WTC11 (cell line): ENCODE measurements around the gene SALL4. TPM values are rescaled to one million over a fixed set of nuclear protein-coding genes. Genes with fewer than 3 reads are reported as not detected.

Source experiments
- ATAC-seq: fragments of 200-7000 bp; cut with Tn5 transposase; 2 replicates; pipeline ENCODE4 v1.10.0; 2021; ENCODE audit warnings: mild to moderate bottlenecking, moderate library complexity
- CTCF ChIA-PET: fragments of 300-600 bp; sonication (Branson Sonifier 250); formaldehyde crosslinking; loops from one replicate; lab custom pipeline; 2021; ENCODE audit warnings: antibody characterized with exemption; lab: Charles Lee
- POLR2A ChIA-PET: fragments of 350-600 bp; sonication (Branson Sonifier 250); formaldehyde crosslinking; loops from one replicate; lab custom pipeline; 2021; ENCODE audit warnings: antibody characterized with exemption; lab: Charles Lee
- DNase-seq: peaks from one replicate; pipeline ENCODE4 v3.0.0; 2021; ENCODE audit warnings: low spot score
- H3K27ac Mint-ChIP-seq: 2 replicates; pipeline ENCODE4 v1.8.0; 2021; ENCODE audit warnings: mixed read lengths
- H3K27me3 Mint-ChIP-seq: 2 replicates; pipeline ENCODE4 v1.8.0; 2021; ENCODE audit warnings: low read depth, mild to moderate bottlenecking, moderate library complexity, mixed read lengths
- H3K36me3 Mint-ChIP-seq: 2 replicates; pipeline ENCODE4 v1.8.0; 2021; ENCODE audit warnings: mixed read lengths
- H3K4me1 Mint-ChIP-seq: 2 replicates; pipeline ENCODE4 v1.8.0; 2022; ENCODE audit warnings: mixed read lengths
- H3K4me3 Mint-ChIP-seq: 2 replicates; pipeline ENCODE4 v1.8.0; 2021; ENCODE audit warnings: mild to moderate bottlenecking, moderate library complexity, mixed read lengths
- H3K9me3 Mint-ChIP-seq: 2 replicates; pipeline ENCODE4 v1.8.0; 2021; ENCODE audit warnings: mixed read lengths
- ATF1 ChIP-seq: sonication (generic); formaldehyde crosslinking; IDR thresholded peaks from 2 replicates; pipeline ENCODE4 v1.8.1; 2023; ENCODE audit warnings: mild to moderate bottlenecking, moderate library complexity, missing genetic modification reagents
- CDX4 ChIP-seq: fragments of 250-450 bp; sonication (Bioruptor Pico); IDR thresholded peaks from 2 replicates; pipeline ENCODE4 v1.9.0; 2021; ENCODE audit warnings: moderate library complexity, mild to moderate bottlenecking, inconsistent platforms, borderline replicate concordance
- CREM ChIP-seq: sonication (generic); formaldehyde crosslinking; IDR thresholded peaks from 2 replicates; pipeline ENCODE4 v1.8.1; 2022; ENCODE audit warnings: mild to moderate bottlenecking, missing genetic modification reagents, moderate library complexity
- FOXK1 ChIP-seq: sonication (generic); formaldehyde crosslinking; IDR thresholded peaks from 2 replicates; pipeline ENCODE4 v1.8.0; 2022; ENCODE audit warnings: mild to moderate bottlenecking, moderate library complexity, missing genetic modification reagents
- FOXP1 ChIP-seq: sonication (generic); formaldehyde crosslinking; IDR thresholded peaks from 2 replicates; pipeline ENCODE4 v1.8.0; 2022; ENCODE audit warnings: missing genetic modification reagents, mild to moderate bottlenecking, moderate library complexity, borderline replicate concordance
- FOXP4 ChIP-seq: sonication (generic); formaldehyde crosslinking; IDR thresholded peaks from 2 replicates; pipeline ENCODE4 v1.8.0; 2022; ENCODE audit warnings: mild to moderate bottlenecking, missing genetic modification reagents
- HMGA2 ChIP-seq: fragments of 250-450 bp; sonication (Bioruptor Pico); IDR thresholded peaks from 2 replicates; pipeline ENCODE4 v1.4.0; 2021; ENCODE audit warnings: mild to moderate bottlenecking, moderate library complexity
- JAZF1 ChIP-seq: fragments of 250-450 bp; sonication (Bioruptor Pico); IDR thresholded peaks from 2 replicates; pipeline ENCODE4 v1.9.0; 2021; ENCODE audit warnings: moderate library complexity, mild to moderate bottlenecking, inconsistent platforms
- NFYB ChIP-seq: sonication (generic); formaldehyde crosslinking; conservative IDR thresholded peaks from 2 replicates; pipeline ENCODE4 v1.8.0; 2022; ENCODE audit warnings: low read depth, missing genetic modification reagents
- NR3C1 ChIP-seq: sonication (generic); formaldehyde crosslinking; conservative IDR thresholded peaks from 2 replicates; pipeline ENCODE4 v1.8.1; 2023; ENCODE audit warnings: low read depth, mild to moderate bottlenecking, missing genetic modification reagents
- PRRX2 ChIP-seq: fragments of 250-450 bp; sonication (Bioruptor Pico); IDR thresholded peaks from 2 replicates; pipeline ENCODE4 v1.8.0; 2021; ENCODE audit warnings: mild to moderate bottlenecking
- RELA ChIP-seq: sonication (generic); formaldehyde crosslinking; IDR thresholded peaks from 2 replicates; pipeline ENCODE4 v1.8.1; 2022; ENCODE audit warnings: missing genetic modification reagents, mild to moderate bottlenecking, borderline replicate concordance
- SMAD3 ChIP-seq: sonication (generic); formaldehyde crosslinking; IDR thresholded peaks from 2 replicates; pipeline ENCODE4 v1.8.0; 2022; ENCODE audit warnings: missing genetic modification reagents, mild to moderate bottlenecking, borderline replicate concordance
- STAT6 ChIP-seq: sonication (generic); formaldehyde crosslinking; conservative IDR thresholded peaks from 2 replicates; pipeline ENCODE4 v1.8.1; 2023; ENCODE audit warnings: mild to moderate bottlenecking, low read depth, missing genetic modification reagents, moderate library complexity
- USF2 ChIP-seq: sonication (generic); formaldehyde crosslinking; IDR thresholded peaks from 2 replicates; pipeline ENCODE4 v1.8.1; 2023; ENCODE audit warnings: mild to moderate bottlenecking, missing genetic modification reagents, moderate library complexity
- ZNF138 ChIP-seq: sonication (generic); formaldehyde crosslinking; conservative IDR thresholded peaks from 2 replicates; pipeline ENCODE4 v1.8.1; 2022; ENCODE audit warnings: mild to moderate bottlenecking, moderate library complexity, missing genetic modification reagents
- ZNF416 ChIP-seq: fragments of 250-450 bp; sonication (Bioruptor Pico); IDR thresholded peaks from 2 replicates; pipeline ENCODE4 v1.9.0; 2021; ENCODE audit warnings: mild to moderate bottlenecking, inconsistent platforms
- ZNF423 ChIP-seq: fragments of 250-450 bp; sonication (Bioruptor Pico); IDR thresholded peaks from 2 replicates; pipeline ENCODE4 v2.1.2; 2022; ENCODE audit warnings: mild to moderate bottlenecking, moderate library complexity
- ZNF512 ChIP-seq: sonication (generic); formaldehyde crosslinking; IDR thresholded peaks from 2 replicates; pipeline ENCODE4 v1.8.1; 2022; ENCODE audit warnings: missing genetic modification reagents, borderline replicate concordance
- ZNF671 ChIP-seq: fragments of 250-450 bp; sonication (Bioruptor Pico); IDR thresholded peaks from 2 replicates; pipeline ENCODE4 v1.8.0; 2021; ENCODE audit warnings: mild to moderate bottlenecking
- total RNA-seq: library from RNA; stranded (reverse); gene quantifications from 3 replicates; pipeline ENCODE4 v1.2.3, GENCODE V29; 2021

The SALL4 gene
- total RNA-seq, 1 experiment from 2014 or later, result 156 TPM

DNA sequence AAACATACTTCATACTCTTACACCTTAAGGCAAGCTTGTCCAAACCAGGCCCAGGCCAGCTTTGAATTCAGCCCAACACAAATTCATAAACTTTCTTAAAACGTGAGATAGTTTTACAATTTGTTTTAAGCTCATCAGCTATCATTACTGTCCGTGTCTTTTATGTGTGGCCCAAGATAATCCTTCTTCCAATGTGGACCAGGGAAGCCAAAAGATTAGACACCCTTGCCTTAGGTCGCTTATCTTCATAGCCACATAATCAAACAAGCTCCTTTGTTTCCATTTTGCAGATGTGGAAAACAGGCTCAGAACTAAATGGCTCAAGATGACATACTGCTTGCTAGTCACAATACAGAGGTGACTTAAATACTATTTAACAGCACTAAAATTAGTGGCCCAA, 6.0 kb downstream of the SALL4 start:
- no peak for TF ChIP-seq RELA (CRISPR knock-in tag)
- no peak for TF ChIP-seq ZNF671 (CRISPR knock-in tag)
- TF ChIP-seq ZNF512, result no peak
- TF ChIP-seq JAZF1 (CRISPR knock-in tag), result no peak
- TF ChIP-seq FOXP1 (CRISPR knock-in tag), result no peak
- TF ChIP-seq FOXK1 (CRISPR knock-in tag), result no peak
- no peak for TF ChIP-seq SMAD3 (CRISPR knock-in tag)
- TF ChIP-seq ZNF416 (CRISPR knock-in tag), result no peak
- CTCF ChIA-PET, result interaction anchor here (1.0 to 1.8 kb wide), 2 partner anchors 96 to 169 kb away, joined by 4 to 7 read pairs; no protein-coding TSS in a partner anchor
- no peaks in the 10 kb centered on the region for H3K9me3 Mint-ChIP-seq
- no peaks in the 10 kb centered on the region for H3K27me3 Mint-ChIP-seq
- POLR2A ChIA-PET, result interaction anchor here (0.6 to 1.3 kb wide), 5 partner anchors 12 to 1755 kb away, joined by 3 to 4 read pairs (median 3); no protein-coding TSS in a partner anchor
- H3K27ac Mint-ChIP-seq, result peak overlapping the region; percentile 95
- no peak for DNase-seq
- H3K36me3 Mint-ChIP-seq, result peaks cover 32% of the 10 kb centered on the region
- peak overlapping the region; percentile 95 for H3K4me3 Mint-ChIP-seq
- peaks cover 65% of the 10 kb centered on the region for H3K4me1 Mint-ChIP-seq
- ATAC-seq, result no peak

- no peak for TF ChIP-seq CREM (CRISPR knock-in tag)
- TF ChIP-seq FOXP4 (CRISPR knock-in tag), result no peak
- no peak for TF ChIP-seq NFYB
- TF ChIP-seq STAT6, result no peak
- no peaks in the 10 kb centered on the region for H3K27me3 Mint-ChIP-seq
- H3K36me3 Mint-ChIP-seq, result peaks cover 60% of the 10 kb centered on the region
- peaks cover 51% of the 10 kb centered on the region for H3K4me1 Mint-ChIP-seq
- H3K27ac Mint-ChIP-seq, result peak overlapping the region; percentile 46
- POLR2A ChIA-PET, result no interaction called here
- ATAC-seq (no peak), DNase-seq (no peak)
- CTCF ChIA-PET, result interaction anchor here (0.9 to 1.4 kb wide), 3 partner anchors 9 to 156 kb away, joined by 3 to 5 read pairs (median 3); partner anchors contain the start of gene SALL4
- no peak overlapping the region for H3K4me3 Mint-ChIP-seq
- H3K9me3 Mint-ChIP-seq, result no peaks in the 10 kb centered on the region
These were observed 9.4 kb downstream of the SALL4 start for GRCh38 chr20:51792960-51793359.

GRCh38 chr20:51791626-51792025, 10.7 kb downstream of the SALL4 start:
- ATAC-seq (no peak), DNase-seq (no peak)
- Mint-ChIP-seq H3K9me3 (no peaks in the 10 kb centered on the region), H3K4me3 (no peak overlapping the region), H3K27me3 (no peaks in the 10 kb centered on the region), H3K27ac (no peak overlapping the region), H3K36me3 (peaks cover 66% of the 10 kb centered on the region), H3K4me1 (peaks cover 38% of the 10 kb centered on the region)
- TF ChIP-seq ZNF423 (CRISPR knock-in tag), result no peak
- no peak for TF ChIP-seq PRRX2 (CRISPR knock-in tag)
- POLR2A ChIA-PET, result no interaction called here
- CTCF ChIA-PET, result interaction anchor here (1.3 to 1.4 kb wide), 2 partner anchors 9 to 79 kb away, joined by 3 to 4 read pairs; no protein-coding TSS in a partner anchor

DNA sequence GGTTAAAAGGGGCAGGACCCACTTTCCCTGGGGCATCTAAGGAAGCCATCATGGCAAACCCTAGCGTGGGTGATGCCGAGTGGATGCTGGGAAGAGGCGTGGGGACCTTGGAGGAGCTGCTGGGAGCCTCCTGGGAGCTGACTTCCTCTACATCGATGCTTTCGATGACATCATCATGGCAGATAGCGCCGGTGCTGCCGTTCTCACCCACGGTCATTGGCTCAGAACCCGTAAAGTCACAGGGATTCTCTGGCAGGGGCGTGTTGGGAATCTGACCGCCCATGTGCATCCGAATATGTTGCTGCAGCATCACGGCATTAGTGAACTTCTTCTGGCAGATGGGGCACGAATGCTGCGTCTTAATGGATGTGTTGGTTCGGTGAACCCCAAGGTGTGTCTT, 12.1 kb downstream of the SALL4 start:
- POLR2A ChIA-PET, result no interaction called here
- Mint-ChIP-seq H3K27ac (peak overlapping the region; percentile 57; the same call in 1 of the 2 replicates), H3K4me1 (peaks cover 24% of the 10 kb centered on the region), H3K9me3 (no peaks in the 10 kb centered on the region), H3K36me3 (peaks cover 73% of the 10 kb centered on the region), H3K4me3 (no peak overlapping the region), H3K27me3 (no peaks in the 10 kb centered on the region)
- DNase-seq, result no peak
- ATAC-seq, result no peak
- CTCF ChIA-PET, result no interaction called here
- TF ChIP-seq USF2 (CRISPR knock-in tag), result no peak
- TF ChIP-seq HMGA2 (CRISPR knock-in tag), result no peak
- TF ChIP-seq ZNF138 (CRISPR knock-in tag), result no peak
- no peak for TF ChIP-seq CDX4 (CRISPR knock-in tag)
- no peak for TF ChIP-seq ATF1 (CRISPR knock-in tag)
- no peak for TF ChIP-seq PRRX2 (CRISPR knock-in tag)
- no peak for TF ChIP-seq NR3C1 (CRISPR knock-in tag)
- no peak for TF ChIP-seq FOXP4 (CRISPR knock-in tag)
